Fibroblast of villous mesenchyme (primary cell): Measurements from ENCODE around the gene IL21. TPM values are rescaled to one million over a fixed set of nuclear protein-coding genes. Genes with fewer than 3 reads are reported as not detected.

Experiments used
- DNase-seq: peaks from one replicate; pipeline ENCODE4 v3.0.0-alpha.2; 2010; ENCODE audit warnings: low read depth
- H3K4me3 ChIP-seq: 2 replicates; pipeline ENCODE4 v1.5.1; 2011; ENCODE audit warnings: low read depth, mild to moderate bottlenecking, low read length
- CTCF ChIP-seq: IDR thresholded peaks from 2 replicates; pipeline ENCODE4 v1.5.1; 2012; ENCODE audit warnings: low read depth, mild to moderate bottlenecking, low read length; ENCODE audit not compliant: insufficient read depth
- total RNA-seq: library from RNA; depleted of rRNA; stranded (reverse); fragments of >200 nt; gene quantifications from 2 replicates; pipeline ENCODE4 v1.2.3, GENCODE V29; 2012

Gene IL21
- total RNA-seq, 1 donor = not detected

- H3K4me3 ChIP-seq = no peak overlapping the region
- no peak for DNase-seq
- no peak for TF ChIP-seq CTCF
Observed at GRCh38 chr4:122619611-122620010, 1.3 kb downstream of the IL21 start.

GRCh38 chr4:122617597-122618593 lies 3.0 kb downstream of the IL21 start:
- H3K4me3 ChIP-seq = no peak overlapping the region

GRCh38 chr4:122616915-122617596 lies 3.8 kb downstream of the IL21 start:
- no peak overlapping the region for H3K4me3 ChIP-seq
- TF ChIP-seq CTCF = no peak
- no peak for DNase-seq

More at GRCh38 chr4:122617597-122618593, 3.0 kb downstream of the IL21 start:
- no peak for DNase-seq
- TF ChIP-seq CTCF = no peak

GRCh38 chr4:122614621-122615020 lies 6.2 kb downstream of the IL21 start:
- no peak for TF ChIP-seq CTCF
- H3K4me3 ChIP-seq = no peak overlapping the region
- no peak for DNase-seq

- H3K4me3 ChIP-seq = no peak overlapping the region
- TF ChIP-seq CTCF = no peak
- DNase-seq = no peak
Observed at GRCh38 chr4:122612540-122612939, 8.3 kb downstream of the IL21 start.

- H3K4me3 ChIP-seq = no peak overlapping the region
- no peak for DNase-seq
- no peak for TF ChIP-seq CTCF
Observed at GRCh38 chr4:122606364-122607043, 14.4 kb downstream of the IL21 start.
